CD14-positive monocyte (primary cell): Measurements from ENCODE around the gene MEF2D. TPM values are rescaled to one million over a fixed set of nuclear protein-coding genes. Genes with fewer than 3 reads are reported as not detected.
A peak's percentile ranks its signal among the peaks of the same experiment; 100 is the strongest.

Experiments used
- DNase-seq, 3 donors: peaks; one replicate each; pipeline ENCODE4 v3.0.0-alpha.2; 2011 to 2022
- H2AFZ ChIP-seq: 2 replicates; pipeline ENCODE4 v1.6.0; 2012; ENCODE audit warnings: mild to moderate bottlenecking, low read depth, low read length, inconsistent platforms; ENCODE audit not compliant: insufficient read depth, poor library complexity, severe bottlenecking
- H3K27ac ChIP-seq, 2 donors: 1 replicate in 1 of 2; 2 replicates in 1 of 2; pipeline ENCODE4 v1.5.1; 2012 to 2013; ENCODE audit warnings: low read length in 2 of 2, control low read depth in 1 of 2, inconsistent platforms in 1 of 2, low read depth in 1 of 2, mild to moderate bottlenecking in 1 of 2
- H3K27me3 ChIP-seq, 2 donors: one replicate each; pipeline versions ENCODE4 v1.6.0 to v1.6.1; 2011 to 2013; ENCODE audit warnings: low read length in 2 of 2; ENCODE audit not compliant: control insufficient read depth in 2 of 2, insufficient read depth in 2 of 2
- H3K36me3 ChIP-seq, 2 donors: replicated peaks in 1 of 2; 1 replicate in 1 of 2; 2 replicates in 1 of 2; pipeline versions ENCODE4 v1.5.1 to v1.6.1; 2012 to 2013; ENCODE audit warnings: low read length in 2 of 2, control low read depth in 1 of 2, inconsistent platforms in 1 of 2, mild to moderate bottlenecking in 1 of 2; ENCODE audit not compliant: insufficient read depth in 2 of 2, control insufficient read depth in 1 of 2
- H3K4me1 ChIP-seq, 2 donors: 1 replicate in 1 of 2; 2 replicates in 1 of 2; pipeline versions ENCODE4 v1.5.1 to v1.6.1; 2012 to 2013; ENCODE audit warnings: low read length in 2 of 2, control low read depth in 1 of 2, inconsistent platforms in 1 of 2, mild to moderate bottlenecking in 1 of 2, moderate library complexity in 1 of 2; ENCODE audit not compliant: insufficient read depth in 2 of 2, control insufficient read depth in 1 of 2
- H3K4me2 ChIP-seq: replicated peaks from 2 replicates; pipeline ENCODE3; 2012; ENCODE audit warnings: low read length, moderate library complexity, mild to moderate bottlenecking; ENCODE audit not compliant: poor library complexity, severe bottlenecking; ENCODE audit errors: extremely low read depth
- H3K4me3 ChIP-seq, 3 experiments: fragments of 200-600 bp in 1 of 3; sonication (generic) in 1 of 3; replicated peaks in 1 of 3; 1 replicate in 2 of 3; 2 replicates in 1 of 3; pipeline ENCODE4 v1.5.1; 2011 to 2013; ENCODE audit warnings: low read length in 3 of 3, mild to moderate bottlenecking in 3 of 3, control low read depth in 2 of 3, low read depth in 2 of 3, inconsistent platforms in 1 of 3, moderate library complexity in 1 of 3
- H3K79me2 ChIP-seq: 2 replicates; pipeline ENCODE4 v1.6.0; 2012; ENCODE audit warnings: mild to moderate bottlenecking, control low read depth, inconsistent platforms, low read length, moderate library complexity; ENCODE audit not compliant: insufficient read depth
- H3K9ac ChIP-seq: 2 replicates; pipeline ENCODE4 v1.6.0; 2017; ENCODE audit warnings: low read length, mild to moderate bottlenecking; ENCODE audit not compliant: insufficient read depth, poor library complexity, severe bottlenecking
- H3K9me3 ChIP-seq, 2 donors: replicated peaks in 1 of 2; 1 replicate in 1 of 2; 2 replicates in 1 of 2; pipeline versions ENCODE4 v1.5.1 to v1.6.1; 2012 to 2013; ENCODE audit warnings: low read length in 2 of 2, control low read depth in 1 of 2; ENCODE audit not compliant: control insufficient read depth in 1 of 2, insufficient read depth in 1 of 2
- H4K20me1 ChIP-seq: 2 replicates; pipeline ENCODE4 v1.6.0; 2012; ENCODE audit warnings: mild to moderate bottlenecking, low read length, control low read depth, moderate library complexity; ENCODE audit not compliant: insufficient read depth
- H3K27ac Mint-ChIP-seq, 7 donors: one replicate each; pipeline ENCODE4 v1.8.0; 2020; ENCODE audit warnings: mild to moderate bottlenecking in 7 of 7, mixed read lengths in 7 of 7, moderate library complexity in 6 of 7, inconsistent platforms in 2 of 7
- H3K27me3 Mint-ChIP-seq, 3 donors: one replicate each; pipeline ENCODE4 v1.8.0; 2021 to 2022; ENCODE audit warnings: low read depth in 3 of 3, mild to moderate bottlenecking in 3 of 3, mixed read lengths in 3 of 3, moderate library complexity in 3 of 3, inconsistent platforms in 1 of 3
- H3K36me3 Mint-ChIP-seq, 2 donors: one replicate each; pipeline ENCODE4 v1.8.0; 2020; ENCODE audit warnings: mixed read lengths in 2 of 2, inconsistent platforms in 1 of 2, mild to moderate bottlenecking in 1 of 2
- H3K4me1 Mint-ChIP-seq: one replicate; pipeline ENCODE4 v1.8.0; 2020; ENCODE audit warnings: mild to moderate bottlenecking, mixed read lengths
- H3K4me3 Mint-ChIP-seq, 2 donors: one replicate each; pipeline ENCODE4 v1.8.0; 2020; ENCODE audit warnings: mild to moderate bottlenecking in 2 of 2, mixed read lengths in 2 of 2, moderate library complexity in 1 of 2
- H3K9me3 Mint-ChIP-seq, 7 donors: one replicate each; pipeline ENCODE4 v1.8.0; 2020 to 2022; ENCODE audit warnings: mixed read lengths in 7 of 7, mild to moderate bottlenecking in 6 of 7, moderate library complexity in 6 of 7, inconsistent platforms in 2 of 7
- WGBS: methylation state at CpG from one replicate; pipeline ENCODE4 v1.1.5; 2013; ENCODE audit warnings: missing lambda C conversion rate; ENCODE audit not compliant: insufficient coverage; 5-methylcytosine and 5-hydroxymethylcytosine counted together
- intact Hi-C, 2 donors: fragments of 100-400 bp; cut with micrococcal nuclease; formaldehyde crosslinking; loops; one replicate each; pipeline versions ENCODE4 v1.15.0 to v1.15.1; 2023
- polyA plus RNA-seq, 3 donors: library from polyadenylated mRNA; depleted of rRNA in 1 of 3; unstranded in 2 of 3; stranded (reverse) in 1 of 3; fragments of 300-500 nt in 2 of 3; fragments of >200 nt in 1 of 3; fragmentation: Illumina TruSeq in 2 of 3; gene quantifications; 1 replicate in 2 of 3; 2 replicates in 1 of 3; pipeline ENCODE4 v1.2.3, GENCODE V29; 2012 to 2021
- TF ChIP-seq, protein P1 (sequence below): fragments of 200-600 bp; IDR thresholded peaks from one replicate; pipeline ENCODE4 v1.8.0; 2022; ENCODE audit warnings: antibody characterized with exemption, mild to moderate bottlenecking

The MEF2D gene
- polyA plus RNA-seq, 3 donors = 4.5 to 66.4 (median 8.0) TPM

DNA sequence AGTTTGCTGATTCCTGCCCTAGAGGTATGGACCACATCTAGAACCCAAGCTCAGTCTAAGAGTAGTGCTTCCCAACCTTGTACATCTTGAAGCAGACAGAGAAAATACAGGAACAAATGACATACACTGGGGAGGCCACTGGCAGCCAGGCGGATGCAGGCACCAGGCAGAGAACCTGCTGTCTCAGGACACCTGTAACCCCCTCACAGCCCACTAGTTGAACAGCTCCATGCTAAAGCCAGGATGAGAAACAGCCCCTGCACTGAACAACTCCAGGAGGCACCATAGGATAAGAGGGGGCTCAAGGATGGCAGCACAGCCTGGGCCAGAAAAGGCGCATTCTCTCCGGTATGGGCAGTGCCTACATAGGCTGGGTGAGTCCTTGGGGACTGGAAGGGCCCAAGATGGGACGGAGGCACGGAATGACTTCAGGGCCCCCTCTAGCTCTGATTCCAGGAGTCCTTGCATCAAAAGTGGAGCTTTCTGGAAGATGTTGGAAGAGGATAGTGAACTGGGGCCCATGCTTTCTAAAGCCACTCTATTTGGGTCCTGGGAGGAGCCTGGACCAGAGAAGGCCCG lies 16.0 kb downstream of the MEF2D start:
- Histone ChIP-seq H3K4me3 (no peak overlapping the region), H3K27me3 (no peaks in the 10 kb centered on the region), H3K9me3 (no peaks in the 10 kb centered on the region), H3K79me2 (peaks cover 99% of the 10 kb centered on the region), H3K27ac (peak overlapping the region in 1 of 2 donors; percentile 60), H3K9ac (no peak overlapping the region), H3K4me1 (peaks cover 70 to 90% of the 10 kb centered on the region in 2 donors), H3K36me3 (peaks cover 37 to 59% of the 10 kb centered on the region in 2 donors), H3K4me2 (no peak overlapping the region), H2AFZ (no peak overlapping the region), H4K20me1 (peaks cover 100% of the 10 kb centered on the region)
- intact Hi-C loops = loop anchor here (5.0 kb wide), 2 partner anchors 43 to 123 kb away; no protein-coding TSS in a partner anchor
- H3K36me3 Mint-ChIP-seq = peaks cover 59 to 65% of the 10 kb centered on the region in 2 donors
- 83% methylated on average over 2 of the region's 6 CpGs for WGBS
- H3K4me1 Mint-ChIP-seq = peaks cover 97% of the 10 kb centered on the region
- peaks cover 0 to 3% (median 0%) of the 10 kb centered on the region in 3 donors for H3K27me3 Mint-ChIP-seq
- peaks cover 0 to 1% (median 0%) of the 10 kb centered on the region in 7 donors for H3K9me3 Mint-ChIP-seq
- TF ChIP-seq, protein P1, sequence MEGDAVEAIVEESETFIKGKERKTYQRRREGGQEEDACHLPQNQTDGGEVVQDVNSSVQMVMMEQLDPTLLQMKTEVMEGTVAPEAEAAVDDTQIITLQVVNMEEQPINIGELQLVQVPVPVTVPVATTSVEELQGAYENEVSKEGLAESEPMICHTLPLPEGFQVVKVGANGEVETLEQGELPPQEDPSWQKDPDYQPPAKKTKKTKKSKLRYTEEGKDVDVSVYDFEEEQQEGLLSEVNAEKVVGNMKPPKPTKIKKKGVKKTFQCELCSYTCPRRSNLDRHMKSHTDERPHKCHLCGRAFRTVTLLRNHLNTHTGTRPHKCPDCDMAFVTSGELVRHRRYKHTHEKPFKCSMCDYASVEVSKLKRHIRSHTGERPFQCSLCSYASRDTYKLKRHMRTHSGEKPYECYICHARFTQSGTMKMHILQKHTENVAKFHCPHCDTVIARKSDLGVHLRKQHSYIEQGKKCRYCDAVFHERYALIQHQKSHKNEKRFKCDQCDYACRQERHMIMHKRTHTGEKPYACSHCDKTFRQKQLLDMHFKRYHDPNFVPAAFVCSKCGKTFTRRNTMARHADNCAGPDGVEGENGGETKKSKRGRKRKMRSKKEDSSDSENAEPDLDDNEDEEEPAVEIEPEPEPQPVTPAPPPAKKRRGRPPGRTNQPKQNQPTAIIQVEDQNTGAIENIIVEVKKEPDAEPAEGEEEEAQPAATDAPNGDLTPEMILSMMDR = no peak
- peak overlapping the region in 3 of 7 donors; percentile 44 to 85 (median 54) for H3K27ac Mint-ChIP-seq
- DNase-seq = no peak
- no peak overlapping the region for H3K4me3 Mint-ChIP-seq

DNA sequence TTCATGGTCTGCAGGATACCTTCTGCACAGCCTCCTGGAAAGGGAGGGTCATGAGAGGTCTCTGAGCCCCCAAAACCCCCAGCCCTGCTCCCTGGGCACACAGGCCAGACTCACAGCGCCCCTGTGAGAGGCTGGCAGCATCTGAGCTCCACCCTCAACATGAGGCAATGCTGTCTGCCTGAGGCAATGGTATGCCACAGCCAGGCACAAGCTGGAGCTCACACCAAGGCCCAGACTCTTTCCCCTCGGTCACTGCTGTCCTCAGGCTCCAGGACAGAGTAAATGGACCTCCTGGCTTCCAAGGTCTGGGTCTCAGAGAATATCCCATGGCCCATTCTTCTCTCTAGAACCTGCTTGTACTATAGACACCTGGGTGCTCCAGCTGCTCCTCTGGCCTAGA lies 17.2 kb downstream of the MEF2D start:
- DNase-seq = no peak
- Histone ChIP-seq H3K4me1 (peaks cover 58 to 79% of the 10 kb centered on the region in 2 donors), H3K27me3 (no peaks in the 10 kb centered on the region), H2AFZ (no peak overlapping the region), H3K4me3 (no peak overlapping the region), H3K27ac (peak overlapping the region in 1 of 2 donors; percentile 60), H3K9ac (no peak overlapping the region), H3K36me3 (peaks cover 48 to 67% of the 10 kb centered on the region in 2 donors), H3K4me2 (no peak overlapping the region), H4K20me1 (peaks cover 100% of the 10 kb centered on the region), H3K79me2 (peaks cover 99% of the 10 kb centered on the region), H3K9me3 (no peaks in the 10 kb centered on the region)
- Mint-ChIP-seq H3K4me3 (no peak overlapping the region), H3K4me1 (peaks cover 86% of the 10 kb centered on the region), H3K27me3 (peaks cover 0 to 3% (median 0%) of the 10 kb centered on the region in 3 donors), H3K27ac (peak overlapping the region; percentile 46 to 85 (median 64)), H3K36me3 (peaks cover 62 to 72% of the 10 kb centered on the region in 2 donors), H3K9me3 (no peaks in the 10 kb centered on the region)
- WGBS = 61% methylated on average over 2 of the region's 2 CpGs
- intact Hi-C loops = loop anchor here (5.0 kb wide), 1 partner anchor 124 kb away; no protein-coding TSS in a partner anchor
- TF ChIP-seq, protein P1 = no peak
